Midbrain (tissue), 1 donor: ENCODE results near the gene PRLHR.
A peak's percentile ranks its signal among the peaks of the same experiment; 100 is the strongest.

ENCODE experiments used
- DNase-seq: peaks from one replicate; lab custom pipeline; 2025; lab: John Stamatoyannopoulos, UW

PRLHR gene

DNA sequence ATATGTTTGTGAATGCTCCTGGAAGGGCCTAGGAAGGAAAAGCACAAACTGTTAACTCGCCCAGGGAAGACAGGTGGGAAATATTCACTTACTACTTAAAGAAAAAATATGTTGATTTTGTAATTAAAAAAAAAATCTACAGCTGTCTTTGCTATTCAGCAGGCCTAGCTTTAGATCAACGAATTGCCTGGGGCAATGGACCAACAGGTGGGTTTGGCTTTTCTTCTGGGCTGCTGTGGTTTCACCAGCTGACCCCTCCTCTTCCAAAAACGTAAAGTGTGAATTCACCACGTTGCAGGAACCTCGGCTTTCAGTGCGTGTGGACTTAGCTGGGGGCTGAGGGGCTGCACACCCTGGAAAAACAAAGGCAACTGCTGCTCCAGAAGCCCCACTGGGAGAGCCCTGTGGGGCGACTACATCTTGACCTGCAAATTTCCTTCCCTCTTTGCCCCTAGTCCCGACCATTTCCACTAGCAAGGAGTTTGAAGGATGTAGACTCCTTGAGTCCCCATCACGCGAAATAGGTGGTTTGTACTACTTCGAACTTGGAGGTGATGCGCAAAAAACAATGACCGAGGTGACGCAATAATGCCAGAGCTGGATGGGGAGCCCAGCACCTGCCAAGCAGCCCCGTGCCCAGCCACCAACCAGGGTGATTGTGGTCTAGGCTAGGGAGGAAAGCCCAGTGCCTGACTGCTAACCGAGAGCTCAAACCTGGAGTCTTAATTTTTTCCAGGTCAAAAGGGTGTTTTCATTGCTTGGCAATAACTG lies 7.4 kb downstream of the PRLHR start:
- DNase-seq = no peak

GRCh38 chr10:118586911-118587310 lies 8.5 kb downstream of the PRLHR start:
- DNase-seq = no peak

- no peak for DNase-seq
Measured at GRCh38 chr10:118585794-118586193, 9.7 kb downstream of the PRLHR start.

- DNase-seq = no peak
Measured at GRCh38 chr10:118585234-118585633, 10.2 kb downstream of the PRLHR start.

- DNase-seq = no peak
Measured at GRCh38 chr10:118584181-118584954, 11.1 kb downstream of the PRLHR start.

DNA sequence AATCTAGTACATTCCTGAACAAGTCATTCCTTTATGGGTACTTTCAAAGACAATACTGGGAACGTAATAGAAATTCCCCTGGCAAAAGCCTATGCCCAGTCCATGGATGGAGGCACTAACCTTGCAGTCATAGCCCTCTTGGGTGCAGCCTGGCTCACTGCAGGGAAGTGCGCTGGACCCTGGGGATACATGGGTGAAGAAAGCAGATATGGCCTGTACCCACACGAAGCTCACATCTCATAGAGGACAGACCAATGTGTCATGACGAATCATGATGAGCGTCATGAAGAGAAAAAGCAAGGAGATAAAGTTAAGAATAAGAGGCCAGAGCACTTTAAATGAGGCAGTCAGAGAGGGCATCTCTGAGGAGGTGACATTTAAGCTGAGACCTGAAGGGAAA lies 11.8 kb downstream of the PRLHR start:
- no peak for DNase-seq

GRCh38 chr10:118582511-118582910 lies 12.9 kb downstream of the PRLHR start:
- DNase-seq = no peak

- no peak for DNase-seq
Measured at GRCh38 chr10:118581340-118581739, 14.1 kb downstream of the PRLHR start.

GRCh38 chr10:118580702-118581101 lies 14.7 kb downstream of the PRLHR start:
- DNase-seq = no peak

- no peak for DNase-seq
Measured at GRCh38 chr10:118573512-118573911, 21.9 kb downstream of the PRLHR start.

- no peak for DNase-seq
Measured at GRCh38 chr10:118572256-118573041, 23.0 kb downstream of the PRLHR start.

- DNase-seq = peak; percentile 75
Measured at GRCh38 chr10:118571123-118571522, 24.3 kb downstream of the PRLHR start.

- no peak for DNase-seq
Measured at GRCh38 chr10:118570591-118570990, 24.9 kb downstream of the PRLHR start.

DNA sequence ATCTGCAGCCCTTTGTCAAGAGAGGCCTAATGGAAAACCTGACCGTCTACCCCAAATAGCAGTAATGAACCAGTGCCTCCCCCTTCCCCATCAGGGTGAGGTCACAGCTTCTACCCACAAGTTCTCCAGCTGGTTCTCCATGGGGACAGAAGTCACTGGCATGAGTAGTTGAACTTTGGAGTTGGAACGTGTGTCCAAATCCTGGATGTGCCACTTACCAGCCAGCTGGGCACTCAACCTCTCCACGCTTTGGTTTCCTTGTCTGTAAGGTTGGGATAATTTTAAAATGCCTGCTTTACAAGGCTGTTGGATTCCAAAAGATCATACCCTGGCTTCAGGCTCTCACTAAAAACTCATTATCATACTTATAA lies 25.6 kb downstream of the PRLHR start:
- no peak for DNase-seq

GRCh38 chr10:118569241-118569881 lies 26.1 kb downstream of the PRLHR start:
- no peak for DNase-seq

- peak; percentile 62 for DNase-seq
Measured at GRCh38 chr10:118568327-118568848, 27.1 kb downstream of the PRLHR start.

DNA sequence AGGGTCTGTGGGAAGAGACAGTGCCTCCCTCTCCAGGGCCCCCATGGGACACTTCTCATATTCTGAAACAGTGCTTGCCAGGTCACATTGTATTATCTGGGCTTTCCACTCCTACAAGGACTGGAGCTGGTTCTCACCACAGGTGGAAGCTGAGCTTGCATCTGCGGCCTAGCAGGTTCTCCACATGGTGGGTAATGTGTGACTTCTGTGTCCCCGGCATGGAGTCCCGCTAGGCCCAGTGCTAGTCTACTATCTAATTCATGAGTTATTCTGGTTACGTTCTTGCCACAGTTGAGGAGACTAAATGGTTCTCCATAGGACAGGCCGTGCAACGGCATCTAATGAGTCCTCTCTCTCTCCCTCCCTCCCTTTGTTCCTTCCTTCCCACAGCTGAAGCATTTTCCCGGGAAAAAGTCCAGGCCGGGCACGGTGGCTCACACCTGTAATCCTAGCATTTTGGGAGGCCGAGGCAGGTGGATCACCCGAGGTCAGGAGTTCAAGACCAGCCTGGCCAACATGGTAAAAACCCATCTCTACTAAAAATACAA lies 27.7 kb downstream of the PRLHR start:
- no peak for DNase-seq

GRCh38 chr10:118566911-118567310 lies 28.5 kb downstream of the PRLHR start:
- no peak for DNase-seq

DNA sequence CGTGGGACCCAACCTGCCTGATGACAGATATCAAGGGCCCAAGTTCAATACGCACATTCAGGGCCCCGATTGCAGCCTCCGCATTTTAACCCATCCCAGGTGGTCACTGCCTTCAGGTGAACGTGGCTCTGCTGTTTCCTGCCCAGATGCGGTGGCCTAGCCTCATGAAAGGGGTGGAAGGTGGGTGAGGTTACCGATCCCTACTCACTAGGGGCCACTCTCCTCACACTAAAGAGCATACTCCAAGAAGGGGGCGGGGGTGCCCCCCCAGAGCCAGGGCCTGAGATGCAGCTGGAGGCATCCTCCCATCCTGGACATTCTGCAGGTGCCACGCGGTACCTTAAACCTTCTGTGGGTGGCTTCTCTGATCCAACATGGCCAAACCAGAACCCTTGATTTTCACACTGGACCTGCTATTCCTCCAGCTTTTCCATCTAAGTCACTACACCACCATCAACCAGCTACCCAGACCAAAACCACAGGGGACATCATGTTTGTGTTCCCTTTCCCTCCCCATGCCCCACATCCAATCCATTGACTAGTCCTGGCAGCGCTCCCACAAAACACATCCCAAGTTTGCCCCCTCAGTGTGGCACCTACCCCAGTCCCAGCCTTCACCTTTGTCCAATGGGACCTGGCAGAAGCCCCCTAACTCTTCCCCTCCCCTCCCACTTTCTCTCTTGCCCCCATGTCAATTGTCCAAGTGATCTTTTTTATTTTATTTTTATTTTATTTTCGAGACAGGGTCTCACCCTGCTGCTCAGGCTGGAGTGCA lies 30.0 kb downstream of the PRLHR start:
- no peak for DNase-seq

- no peak for DNase-seq
Measured at GRCh38 chr10:118564652-118565051, 30.8 kb downstream of the PRLHR start.

- no peak for DNase-seq
Measured at GRCh38 chr10:118564114-118564513, 31.3 kb downstream of the PRLHR start.
